22Rv1 (cell line): ENCODE measurements around the gene SEMA6A.

ENCODE experiments used
- ZFX ChIP-seq: fragments of 450-650 bp; IDR thresholded peaks from 2 replicates; pipeline ENCODE4 v1.6.1; 2017; ENCODE audit warnings: antibody characterized with exemption, borderline replicate concordance
- TF ChIP-seq, protein P1 (sequence below): fragments of 450-650 bp; IDR thresholded peaks from 2 replicates; pipeline ENCODE4 v1.5.1; 2017; ENCODE audit warnings: mild to moderate bottlenecking

- TF ChIP-seq, protein P1, sequence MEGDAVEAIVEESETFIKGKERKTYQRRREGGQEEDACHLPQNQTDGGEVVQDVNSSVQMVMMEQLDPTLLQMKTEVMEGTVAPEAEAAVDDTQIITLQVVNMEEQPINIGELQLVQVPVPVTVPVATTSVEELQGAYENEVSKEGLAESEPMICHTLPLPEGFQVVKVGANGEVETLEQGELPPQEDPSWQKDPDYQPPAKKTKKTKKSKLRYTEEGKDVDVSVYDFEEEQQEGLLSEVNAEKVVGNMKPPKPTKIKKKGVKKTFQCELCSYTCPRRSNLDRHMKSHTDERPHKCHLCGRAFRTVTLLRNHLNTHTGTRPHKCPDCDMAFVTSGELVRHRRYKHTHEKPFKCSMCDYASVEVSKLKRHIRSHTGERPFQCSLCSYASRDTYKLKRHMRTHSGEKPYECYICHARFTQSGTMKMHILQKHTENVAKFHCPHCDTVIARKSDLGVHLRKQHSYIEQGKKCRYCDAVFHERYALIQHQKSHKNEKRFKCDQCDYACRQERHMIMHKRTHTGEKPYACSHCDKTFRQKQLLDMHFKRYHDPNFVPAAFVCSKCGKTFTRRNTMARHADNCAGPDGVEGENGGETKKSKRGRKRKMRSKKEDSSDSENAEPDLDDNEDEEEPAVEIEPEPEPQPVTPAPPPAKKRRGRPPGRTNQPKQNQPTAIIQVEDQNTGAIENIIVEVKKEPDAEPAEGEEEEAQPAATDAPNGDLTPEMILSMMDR = no peak
- no peak for TF ChIP-seq ZFX
Measured at GRCh38 chr5:116564312-116564711, 10.3 kb downstream of the SEMA6A start.
